ENCODE data around the gene UQCR10.
A peak's percentile ranks its signal among the peaks of the same experiment; 100 is the strongest.

Gene UQCR10

GRCh38 chr22:29814003-29814402 lies 46.8 kb downstream of the UQCR10 start:
- TF ChIP-seq CTCF (conservative IDR thresholded peaks at IDR 0.05), result no peak
- H3K27ac ChIP-seq, result peak overlapping the region; percentile 48; the same call in 1 of the 2 replicates

- H3K27ac ChIP-seq, result no peak overlapping the region
- TF ChIP-seq CTCF (conservative IDR thresholded peaks at IDR 0.05), result no peak
Observed at GRCh38 chr22:29815580-29815979, 48.4 kb downstream of the UQCR10 start.

- no peak for TF ChIP-seq CTCF (conservative IDR thresholded peaks at IDR 0.05)
- H3K27ac ChIP-seq, result no peak overlapping the region
Observed at GRCh38 chr22:29816128-29816527, 49.0 kb downstream of the UQCR10 start.

GRCh38 chr22:29816539-29816938 lies 49.4 kb downstream of the UQCR10 start:
- H3K27ac ChIP-seq, result no peak overlapping the region
- TF ChIP-seq CTCF (conservative IDR thresholded peaks at IDR 0.05), result no peak

GRCh38 chr22:29816980-29817379 lies 49.8 kb downstream of the UQCR10 start:
- TF ChIP-seq CTCF (conservative IDR thresholded peaks at IDR 0.05), result no peak
- no peak overlapping the region for H3K27ac ChIP-seq

GRCh38 chr22:29817724-29818123 lies 50.6 kb downstream of the UQCR10 start:
- H3K27ac ChIP-seq, result no peak overlapping the region
- no peak for TF ChIP-seq CTCF (conservative IDR thresholded peaks at IDR 0.05)

GRCh38 chr22:29819501-29819900 lies 52.3 kb downstream of the UQCR10 start:
- TF ChIP-seq CTCF (conservative IDR thresholded peaks at IDR 0.05), result no peak

More at GRCh38 chr22:29819501-29819900, 52.3 kb downstream of the UQCR10 start:
- no peak overlapping the region for H3K27ac ChIP-seq

All from VCaP (cell line).